Muscle of leg (tissue), 11 donors: ENCODE measurements around the gene PPP3R2. TPM values are rescaled to one million over a fixed set of nuclear protein-coding genes. Genes with fewer than 3 reads are reported as not detected.
A peak's percentile ranks its signal among the peaks of the same experiment; 100 is the strongest.

Experiments
- DNase-seq: peaks from one replicate; pipeline ENCODE4 v3.0.0; 2013
- H3K27ac ChIP-seq: one replicate; pipeline ENCODE4 v1.5.1; 2013; ENCODE audit warnings: mild to moderate bottlenecking, low read length, control low read depth
- H3K27me3 ChIP-seq: one replicate; pipeline ENCODE4 v1.6.1; 2013; ENCODE audit warnings: low read length; ENCODE audit not compliant: control insufficient read depth, insufficient read depth
- H3K36me3 ChIP-seq: one replicate; pipeline ENCODE4 v1.6.1; 2013; ENCODE audit warnings: low read length; ENCODE audit not compliant: control insufficient read depth, insufficient read depth
- H3K4me1 ChIP-seq: one replicate; pipeline ENCODE4 v1.6.1; 2013; ENCODE audit warnings: low read length; ENCODE audit not compliant: control insufficient read depth, insufficient read depth
- H3K4me3 ChIP-seq: one replicate; pipeline ENCODE4 v1.5.1; 2013; ENCODE audit warnings: low read length, control low read depth
- H3K9me3 ChIP-seq: replicated peaks from 2 replicates; pipeline ENCODE4 v1.6.1; 2013; ENCODE audit warnings: low read depth, low read length; ENCODE audit not compliant: control insufficient read depth
- WGBS: methylation state at CpG from one replicate; pipeline ENCODE4 v1.1.5; 2013; ENCODE audit warnings: missing lambda C conversion rate; ENCODE audit not compliant: insufficient coverage; 5-methylcytosine and 5-hydroxymethylcytosine counted together
- polyA plus RNA-seq, 8 donors: library from polyadenylated mRNA; unstranded; fragments of 120-200 nt; gene quantifications; one replicate each; pipeline versions ENCODE4 v1.2.1 to v1.2.3, GENCODE V29; 2013; ENCODE audit warnings: inconsistent platforms in 1 of 8, low replicate concordance in 1 of 8; ENCODE audit not compliant: insufficient read length in 8 of 8, insufficient read depth in 1 of 8
- total RNA-seq: library from RNA; stranded (reverse); fragments of 120-200 nt; gene quantifications from one replicate; pipeline ENCODE4 v1.2.4, GENCODE V29; 2013

PPP3R2 gene
- total and polyA plus RNA-seq, 9 donors: 0.04 TPM; not detected in 7

- no peaks in the 10 kb centered on the region for H3K4me1 ChIP-seq
- H3K4me3 ChIP-seq: no peak overlapping the region
- no peak overlapping the region for H3K27ac ChIP-seq
- H3K36me3 ChIP-seq: no peaks in the 10 kb centered on the region
- DNase-seq: no peak
- H3K27me3 ChIP-seq: no peaks in the 10 kb centered on the region
- no peaks in the 10 kb centered on the region for H3K9me3 ChIP-seq
- no CpG with 5 or more reads among the region's 1 CpG for WGBS
Measured at GRCh38 chr9:101626295-101626694, 31.5 kb upstream of the PPP3R2 start.

GRCh38 chr9:101625876-101626275 is 31.1 kb upstream of the PPP3R2 start:
- WGBS: no CpG with 5 or more reads among the region's 2 CpGs
- DNase-seq: no peak
- H3K4me1 ChIP-seq: no peaks in the 10 kb centered on the region
- H3K4me3 ChIP-seq: no peak overlapping the region
- no peaks in the 10 kb centered on the region for H3K36me3 ChIP-seq
- H3K9me3 ChIP-seq: no peaks in the 10 kb centered on the region
- H3K27me3 ChIP-seq: no peaks in the 10 kb centered on the region
- no peak overlapping the region for H3K27ac ChIP-seq

- Histone ChIP-seq H3K9me3 (no peaks in the 10 kb centered on the region), H3K36me3 (no peaks in the 10 kb centered on the region), H3K27me3 (no peaks in the 10 kb centered on the region), H3K4me3 (no peak overlapping the region), H3K27ac (no peak overlapping the region), H3K4me1 (no peaks in the 10 kb centered on the region)
- no peak for DNase-seq
- no CpG with 5 or more reads among the region's 1 CpG for WGBS
Measured at GRCh38 chr9:101620452-101620851, 25.7 kb upstream of the PPP3R2 start.

- Histone ChIP-seq H3K27me3 (no peaks in the 10 kb centered on the region), H3K36me3 (no peaks in the 10 kb centered on the region), H3K9me3 (no peaks in the 10 kb centered on the region), H3K4me3 (no peak overlapping the region), H3K27ac (no peak overlapping the region), H3K4me1 (no peaks in the 10 kb centered on the region)
- DNase-seq: no peak
Measured at GRCh38 chr9:101618698-101619097, 23.9 kb upstream of the PPP3R2 start.

DNA sequence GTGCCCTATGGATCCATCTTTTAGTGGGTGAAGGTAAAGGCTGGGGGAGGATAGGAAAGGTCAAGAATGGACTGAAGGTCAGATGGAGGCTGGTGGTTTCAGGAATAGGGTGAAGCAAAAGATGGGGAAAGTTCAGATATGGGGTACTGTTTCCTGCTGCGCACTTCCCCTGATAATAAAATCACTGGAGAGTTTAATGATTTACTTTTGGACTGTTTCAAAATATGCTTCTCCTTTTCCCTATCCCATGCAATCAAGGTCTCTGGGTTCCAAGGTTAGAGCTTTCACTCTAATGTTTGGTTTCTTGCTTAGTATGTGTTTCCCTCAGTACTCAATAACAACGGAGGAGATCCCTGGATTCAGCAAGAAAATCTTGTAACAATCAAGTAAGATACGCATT is 10.8 kb upstream of the PPP3R2 start:
- H3K36me3 ChIP-seq: no peaks in the 10 kb centered on the region
- no CpG with 5 or more reads among the region's 3 CpGs for WGBS
- no peak overlapping the region for H3K4me3 ChIP-seq
- H3K9me3 ChIP-seq: no peaks in the 10 kb centered on the region
- no peaks in the 10 kb centered on the region for H3K27me3 ChIP-seq
- no peak overlapping the region for H3K27ac ChIP-seq
- DNase-seq: no peak
- no peaks in the 10 kb centered on the region for H3K4me1 ChIP-seq

- H3K27me3 ChIP-seq: no peaks in the 10 kb centered on the region
- no peak for DNase-seq
- no CpG with 5 or more reads among the region's 2 CpGs for WGBS
Measured at GRCh38 chr9:101604296-101604695, 9.5 kb upstream of the PPP3R2 start.

DNA sequence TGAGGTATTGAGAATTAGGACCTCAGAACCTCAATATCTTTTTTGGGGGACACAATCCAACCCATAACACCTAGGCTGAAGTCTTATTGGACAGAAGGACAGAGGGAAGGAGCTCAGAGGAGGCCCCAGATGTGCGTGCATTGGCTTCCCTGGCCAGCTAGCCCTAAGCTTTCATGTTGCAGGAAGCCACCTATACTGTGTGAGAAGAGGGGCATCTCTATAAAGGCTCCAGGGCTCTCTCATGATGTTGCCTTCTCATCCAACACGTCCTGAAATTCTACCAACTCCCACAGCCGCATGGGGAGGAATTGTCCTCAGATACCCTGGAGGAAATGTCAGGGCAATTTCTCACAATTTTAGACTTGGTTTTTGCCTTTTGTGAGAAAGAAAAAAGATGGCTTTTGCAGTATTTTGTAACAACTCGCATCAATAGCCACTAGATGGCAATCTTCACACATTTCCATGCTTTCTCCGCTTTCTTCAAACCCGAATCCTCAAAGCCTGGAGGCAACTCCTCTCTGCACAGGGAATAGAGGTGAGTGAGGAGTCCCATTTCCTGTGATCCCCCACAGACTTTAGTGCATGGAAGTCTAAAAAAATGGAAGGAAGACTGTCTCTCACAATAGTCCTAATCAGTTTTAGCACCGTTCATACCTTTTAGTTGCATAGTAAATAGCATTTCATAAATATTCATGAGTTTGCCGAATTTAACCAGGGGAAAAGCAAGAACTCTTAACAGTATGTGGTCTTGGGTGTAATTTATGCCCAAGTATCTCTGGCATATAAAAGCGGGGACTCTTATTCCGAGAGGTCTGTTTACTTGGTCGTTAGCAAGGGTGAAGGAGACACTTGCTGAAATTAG is 7.4 kb upstream of the PPP3R2 start:
- no peaks in the 10 kb centered on the region for H3K36me3 ChIP-seq
- no peaks in the 10 kb centered on the region for H3K9me3 ChIP-seq
- no peak overlapping the region for H3K4me3 ChIP-seq
- no peaks in the 10 kb centered on the region for H3K4me1 ChIP-seq
- DNase-seq: peak; percentile 70
- no peaks in the 10 kb centered on the region for H3K27me3 ChIP-seq
- no peak overlapping the region for H3K27ac ChIP-seq
- 75% methylated on average over 2 of the region's 11 CpGs for WGBS

More at GRCh38 chr9:101604296-101604695, 9.5 kb upstream of the PPP3R2 start:
- Histone ChIP-seq H3K27ac (no peak overlapping the region), H3K36me3 (no peaks in the 10 kb centered on the region), H3K4me3 (no peak overlapping the region), H3K4me1 (no peaks in the 10 kb centered on the region), H3K9me3 (no peaks in the 10 kb centered on the region)

- no peaks in the 10 kb centered on the region for H3K9me3 ChIP-seq
- WGBS: no CpG with 5 or more reads among the region's 2 CpGs
- no peaks in the 10 kb centered on the region for H3K36me3 ChIP-seq
Measured at GRCh38 chr9:101593345-101593744, 1.4 kb downstream of the PPP3R2 start.

DNA sequence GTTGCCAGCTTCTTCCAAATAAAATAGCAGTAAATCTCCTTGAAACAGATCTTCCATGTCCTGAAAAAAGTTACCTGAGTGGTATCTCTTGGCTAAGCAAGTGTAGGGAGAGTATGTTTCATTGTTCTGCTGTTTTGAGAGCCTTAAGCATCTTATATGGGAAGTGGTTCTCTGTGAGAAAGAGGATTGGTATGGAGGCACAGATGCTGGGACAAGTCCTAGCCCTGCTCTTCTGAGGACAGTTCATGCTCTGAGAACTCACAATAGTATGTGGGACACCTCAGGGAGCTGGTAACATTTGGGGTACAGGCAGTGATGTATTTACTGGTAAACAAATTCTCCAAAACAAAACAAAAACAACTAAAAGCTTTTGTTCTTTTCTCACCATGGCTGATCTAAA is 2.0 kb downstream of the PPP3R2 start:
- Histone ChIP-seq H3K4me3 (no peak overlapping the region), H3K4me1 (no peaks in the 10 kb centered on the region), H3K27me3 (no peaks in the 10 kb centered on the region), H3K27ac (no peak overlapping the region), H3K36me3 (no peaks in the 10 kb centered on the region), H3K9me3 (no peaks in the 10 kb centered on the region)
- DNase-seq: no peak

More at GRCh38 chr9:101593345-101593744, 1.4 kb downstream of the PPP3R2 start:
- Histone ChIP-seq H3K4me3 (no peak overlapping the region), H3K27me3 (no peaks in the 10 kb centered on the region), H3K4me1 (no peaks in the 10 kb centered on the region), H3K27ac (no peak overlapping the region)
- no peak for DNase-seq

GRCh38 chr9:101591787-101592446 is 2.9 kb downstream of the PPP3R2 start:
- Histone ChIP-seq H3K9me3 (no peaks in the 10 kb centered on the region), H3K4me1 (no peaks in the 10 kb centered on the region), H3K27me3 (no peaks in the 10 kb centered on the region), H3K36me3 (no peaks in the 10 kb centered on the region), H3K4me3 (no peak overlapping the region), H3K27ac (no peak overlapping the region)
- no peak for DNase-seq
